ENCODE results near the gene BTBD19.

- TF ChIP-seq, protein P1, sequence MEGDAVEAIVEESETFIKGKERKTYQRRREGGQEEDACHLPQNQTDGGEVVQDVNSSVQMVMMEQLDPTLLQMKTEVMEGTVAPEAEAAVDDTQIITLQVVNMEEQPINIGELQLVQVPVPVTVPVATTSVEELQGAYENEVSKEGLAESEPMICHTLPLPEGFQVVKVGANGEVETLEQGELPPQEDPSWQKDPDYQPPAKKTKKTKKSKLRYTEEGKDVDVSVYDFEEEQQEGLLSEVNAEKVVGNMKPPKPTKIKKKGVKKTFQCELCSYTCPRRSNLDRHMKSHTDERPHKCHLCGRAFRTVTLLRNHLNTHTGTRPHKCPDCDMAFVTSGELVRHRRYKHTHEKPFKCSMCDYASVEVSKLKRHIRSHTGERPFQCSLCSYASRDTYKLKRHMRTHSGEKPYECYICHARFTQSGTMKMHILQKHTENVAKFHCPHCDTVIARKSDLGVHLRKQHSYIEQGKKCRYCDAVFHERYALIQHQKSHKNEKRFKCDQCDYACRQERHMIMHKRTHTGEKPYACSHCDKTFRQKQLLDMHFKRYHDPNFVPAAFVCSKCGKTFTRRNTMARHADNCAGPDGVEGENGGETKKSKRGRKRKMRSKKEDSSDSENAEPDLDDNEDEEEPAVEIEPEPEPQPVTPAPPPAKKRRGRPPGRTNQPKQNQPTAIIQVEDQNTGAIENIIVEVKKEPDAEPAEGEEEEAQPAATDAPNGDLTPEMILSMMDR (IDR thresholded peaks at IDR 0.05), result no peak
- TF ChIP-seq POLR2A (IDR thresholded peaks at IDR 0.05) (no peak), EP300 (IDR thresholded peaks at IDR 0.05) (no peak)
Measured at GRCh38 chr1:44846985-44847384, 38.7 kb downstream of the BTBD19 start.
